HepG2 (cell line): Measurements from ENCODE around the gene FXYD4. TPM values are rescaled to one million over a fixed set of nuclear protein-coding genes. Genes with fewer than 3 reads are reported as not detected.

ENCODE experiments used
- AGO1 ChIP-seq: fragments of 200-400 bp; formaldehyde crosslinking; IDR thresholded peaks from 2 replicates; pipeline ENCODE4 v1.6.1; 2017; ENCODE audit warnings: mild to moderate bottlenecking, low read depth, low read length, moderate library complexity; ENCODE audit not compliant: poor library complexity, severe bottlenecking
- ARNT2 ChIP-seq: sonication (generic); formaldehyde crosslinking; IDR thresholded peaks from 2 replicates; pipeline ENCODE4 v1.8.0; 2022; ENCODE audit warnings: mild to moderate bottlenecking, low read depth, missing genetic modification reagents, moderate library complexity
- DPF2 ChIP-seq: sonication (generic); formaldehyde crosslinking; IDR thresholded peaks from 2 replicates; pipeline ENCODE4 v1.4.0; 2020; ENCODE audit warnings: mild to moderate bottlenecking, low read depth, missing genetic modification reagents, borderline replicate concordance
- EEA1 ChIP-seq: sonication (generic); formaldehyde crosslinking; IDR thresholded peaks from 2 replicates; pipeline ENCODE4 v1.5.1; 2020; ENCODE audit warnings: mild to moderate bottlenecking, missing genetic modification reagents, borderline replicate concordance
- FOXC1 ChIP-seq: sonication (generic); formaldehyde crosslinking; IDR thresholded peaks from 2 replicates; pipeline ENCODE4 v1.8.0; 2022; ENCODE audit warnings: mild to moderate bottlenecking, missing genetic modification reagents, borderline replicate concordance
- GABPB1 ChIP-seq: IDR thresholded peaks from 2 replicates; pipeline ENCODE4 v1.6.1; 2016; ENCODE audit warnings: mild to moderate bottlenecking, missing genetic modification reagents, moderate library complexity, missing compliant biosample characterization
- HHEX ChIP-seq: IDR thresholded peaks from 2 replicates; pipeline ENCODE4 v1.6.1; 2016; ENCODE audit warnings: control low read depth
- MEF2D ChIP-seq: sonication (generic); formaldehyde crosslinking; IDR thresholded peaks from 2 replicates; pipeline ENCODE4 v1.5.1; 2020; ENCODE audit warnings: mild to moderate bottlenecking, missing genetic modification reagents
- MEIS1 ChIP-seq: sonication (generic); formaldehyde crosslinking; IDR thresholded peaks from 2 replicates; pipeline ENCODE4 v1.9.0; 2021; ENCODE audit warnings: mild to moderate bottlenecking, missing genetic modification reagents, moderate library complexity, borderline replicate concordance
- RAD51 ChIP-seq: fragments of 450-650 bp; IDR thresholded peaks from 2 replicates; pipeline ENCODE4 v1.6.1; 2016; ENCODE audit warnings: borderline replicate concordance
- SMAD9 ChIP-seq: sonication (generic); formaldehyde crosslinking; IDR thresholded peaks from 2 replicates; pipeline ENCODE4 v1.5.1; 2020; ENCODE audit warnings: mild to moderate bottlenecking, missing genetic modification reagents
- TOPORS ChIP-seq: sonication (generic); formaldehyde crosslinking; IDR thresholded peaks from 2 replicates; pipeline ENCODE4 v1.8.0; 2023; ENCODE audit warnings: mild to moderate bottlenecking, missing genetic modification reagents
- ZFX ChIP-seq: sonication (generic); formaldehyde crosslinking; IDR thresholded peaks from 2 replicates; pipeline ENCODE4 v1.4.0; 2020; ENCODE audit warnings: mild to moderate bottlenecking, low read depth, missing genetic modification reagents, moderate library complexity
- ZMYM3 ChIP-seq: sonication (generic); formaldehyde crosslinking; IDR thresholded peaks from 2 replicates; pipeline ENCODE4 v1.5.1; 2020; ENCODE audit warnings: mild to moderate bottlenecking, missing genetic modification reagents
- ZNF337 ChIP-seq: sonication (generic); formaldehyde crosslinking; IDR thresholded peaks from 2 replicates; pipeline ENCODE4 v1.5.1; 2020; ENCODE audit warnings: missing genetic modification reagents, low read depth, mild to moderate bottlenecking, borderline replicate concordance
- ZNF75D ChIP-seq: sonication (generic); formaldehyde crosslinking; IDR thresholded peaks from 2 replicates; pipeline ENCODE4 v1.8.1; 2023; ENCODE audit warnings: missing genetic modification reagents, mild to moderate bottlenecking, borderline replicate concordance
- ZNF766 ChIP-seq: sonication (generic); formaldehyde crosslinking; IDR thresholded peaks from 2 replicates; pipeline ENCODE4 v1.5.0; 2020; ENCODE audit warnings: missing genetic modification reagents, borderline replicate concordance
- polyA plus RNA-seq, 8 experiments: library from polyadenylated mRNA; depleted of rRNA in 3 of 8; stranded (reverse) in 7 of 8; unstranded in 1 of 8; fragments of >200 nt; fragmentation: Illumina TruSeq in 4 of 8; extraction: Trizol in 4 of 8; gene quantifications; 2 replicates each; pipeline versions ENCODE4 v1.2.1 to v1.2.3, GENCODE V29; 2011 to 2016; ENCODE audit warnings: low read depth in 4 of 8, missing spikeins in 1 of 8, mixed read lengths in 1 of 8; ENCODE audit not compliant: insufficient read depth in 1 of 8
- total RNA-seq, 5 experiments: library from RNA; depleted of rRNA; stranded (reverse); fragments of >200 nt; fragmentation: Illumina TruSeq; extraction: Trizol; gene quantifications; 2 replicates each; pipeline ENCODE4 v1.2.3, GENCODE V29; 2016; ENCODE audit warnings: low read depth in 1 of 5
- TF ChIP-seq, protein P1 (sequence below): sonication (generic); formaldehyde crosslinking; IDR thresholded peaks from one replicate; pipeline ENCODE4 v1.5.1; 2020; ENCODE audit warnings: mild to moderate bottlenecking, missing genetic modification reagents; ENCODE audit errors: not compliant biosample characterization
- TF ChIP-seq, protein P2 (sequence below): sonication (generic); formaldehyde crosslinking; IDR thresholded peaks from 2 replicates; pipeline ENCODE4 v1.4.0; 2020; ENCODE audit warnings: missing genetic modification reagents

FXYD4 gene
- total and polyA plus RNA-seq, 2 of the 13 experiments (the other 11 are each of a cell fraction or from before 2014, with no cell fraction given) = not detected

DNA sequence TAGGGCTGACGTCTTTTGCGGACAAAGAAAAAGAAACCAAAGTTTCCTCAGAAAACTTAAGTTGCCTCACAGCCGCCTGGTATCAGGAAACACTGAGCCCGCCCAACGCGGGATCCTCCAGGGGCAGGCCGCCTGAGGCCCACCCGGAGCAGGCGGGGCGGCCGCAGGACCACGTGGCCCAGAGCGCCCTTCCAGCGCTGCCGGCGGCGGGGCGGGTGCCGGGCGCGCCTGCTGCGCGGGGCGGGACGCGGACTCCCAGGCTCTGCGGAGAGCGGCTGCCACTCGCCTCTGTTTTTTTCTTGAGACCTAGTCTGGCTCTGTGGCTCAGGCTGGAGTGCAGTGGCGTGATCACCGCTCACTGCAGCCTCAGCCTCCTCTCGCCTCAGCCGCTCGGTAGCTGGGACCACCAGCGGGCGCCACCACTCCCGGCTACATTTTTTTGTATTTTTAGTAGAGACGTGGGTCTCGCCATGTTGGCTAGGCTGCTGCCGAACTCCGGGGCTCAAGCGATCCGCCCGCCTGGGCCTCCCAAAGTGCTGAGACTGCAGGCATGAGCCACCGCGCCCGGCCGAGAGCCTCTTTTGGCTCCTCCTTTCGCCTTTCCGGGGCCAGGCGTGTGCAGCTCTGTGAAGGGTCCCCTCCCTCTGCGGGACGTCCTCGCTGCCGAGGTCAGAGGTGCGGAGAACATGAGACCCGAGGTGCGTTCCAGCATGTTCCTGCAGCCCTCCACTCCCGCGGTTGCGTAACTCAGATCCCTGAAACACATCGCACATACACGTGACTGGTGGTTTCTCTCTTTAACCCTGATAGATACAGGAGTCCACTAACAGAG, 49.1 kb downstream of the FXYD4 start (continued):
- TF ChIP-seq, protein P1, sequence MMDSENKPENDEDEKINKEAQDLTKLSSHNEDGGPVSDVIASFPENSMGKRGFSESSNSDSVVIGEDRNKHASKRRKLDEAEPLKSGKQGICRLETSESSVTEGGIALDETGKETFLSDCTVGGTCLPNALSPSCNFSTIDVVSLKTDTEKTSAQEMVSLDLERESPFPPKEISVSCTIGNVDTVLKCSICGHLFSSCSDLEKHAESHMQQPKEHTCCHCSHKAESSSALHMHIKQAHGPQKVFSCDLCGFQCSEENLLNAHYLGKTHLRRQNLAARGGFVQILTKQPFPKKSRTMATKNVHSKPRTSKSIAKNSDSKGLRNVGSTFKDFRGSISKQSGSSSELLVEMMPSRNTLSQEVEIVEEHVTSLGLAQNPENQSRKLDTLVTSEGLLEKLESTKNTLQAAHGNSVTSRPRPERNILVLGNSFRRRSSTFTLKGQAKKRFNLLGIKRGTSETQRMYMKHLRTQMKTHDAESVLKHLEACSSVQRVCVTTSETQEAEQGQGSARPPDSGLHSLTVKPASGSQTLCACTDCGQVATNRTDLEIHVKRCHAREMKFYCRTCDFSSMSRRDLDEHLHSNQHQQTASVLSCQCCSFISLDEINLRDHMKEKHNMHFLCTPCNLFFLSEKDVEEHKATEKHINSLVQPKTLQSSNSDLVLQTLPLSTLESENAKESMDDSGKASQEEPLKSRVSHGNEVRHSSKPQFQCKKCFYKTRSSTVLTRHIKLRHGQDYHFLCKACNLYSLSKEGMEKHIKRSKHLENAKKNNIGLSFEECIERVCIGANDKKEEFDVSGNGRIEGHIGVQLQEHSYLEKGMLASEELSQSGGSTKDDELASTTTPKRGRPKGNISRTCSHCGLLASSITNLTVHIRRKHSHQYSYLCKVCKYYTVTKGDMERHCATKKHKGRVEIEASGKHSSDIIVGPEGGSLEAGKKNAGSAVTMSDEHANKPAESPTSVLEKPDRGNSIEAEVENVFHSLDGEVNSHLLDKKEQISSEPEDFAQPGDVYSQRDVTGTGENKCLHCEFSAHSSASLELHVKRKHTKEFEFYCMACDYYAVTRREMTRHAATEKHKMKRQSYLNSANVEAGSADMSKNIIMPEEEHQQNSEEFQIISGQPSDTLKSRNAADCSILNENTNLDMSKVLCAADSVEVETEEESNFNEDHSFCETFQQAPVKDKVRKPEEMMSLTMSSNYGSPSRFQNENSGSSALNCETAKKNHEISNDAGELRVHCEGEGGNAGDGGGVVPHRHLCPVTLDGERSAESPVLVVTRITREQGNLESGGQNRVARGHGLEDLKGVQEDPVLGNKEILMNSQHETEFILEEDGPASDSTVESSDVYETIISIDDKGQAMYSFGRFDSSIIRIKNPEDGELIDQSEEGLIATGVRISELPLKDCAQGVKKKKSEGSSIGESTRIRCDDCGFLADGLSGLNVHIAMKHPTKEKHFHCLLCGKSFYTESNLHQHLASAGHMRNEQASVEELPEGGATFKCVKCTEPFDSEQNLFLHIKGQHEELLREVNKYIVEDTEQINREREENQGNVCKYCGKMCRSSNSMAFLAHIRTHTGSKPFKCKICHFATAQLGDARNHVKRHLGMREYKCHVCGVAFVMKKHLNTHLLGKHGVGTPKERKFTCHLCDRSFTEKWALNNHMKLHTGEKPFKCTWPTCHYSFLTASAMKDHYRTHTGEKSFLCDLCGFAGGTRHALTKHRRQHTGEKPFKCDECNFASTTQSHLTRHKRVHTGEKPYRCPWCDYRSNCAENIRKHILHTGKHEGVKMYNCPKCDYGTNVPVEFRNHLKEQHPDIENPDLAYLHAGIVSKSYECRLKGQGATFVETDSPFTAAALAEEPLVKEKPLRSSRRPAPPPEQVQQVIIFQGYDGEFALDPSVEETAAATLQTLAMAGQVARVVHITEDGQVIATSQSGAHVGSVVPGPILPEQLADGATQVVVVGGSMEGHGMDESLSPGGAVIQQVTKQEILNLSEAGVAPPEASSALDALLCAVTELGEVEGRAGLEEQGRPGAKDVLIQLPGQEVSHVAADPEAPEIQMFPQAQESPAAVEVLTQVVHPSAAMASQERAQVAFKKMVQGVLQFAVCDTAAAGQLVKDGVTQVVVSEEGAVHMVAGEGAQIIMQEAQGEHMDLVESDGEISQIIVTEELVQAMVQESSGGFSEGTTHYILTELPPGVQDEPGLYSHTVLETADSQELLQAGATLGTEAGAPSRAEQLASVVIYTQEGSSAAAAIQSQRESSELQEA (CRISPR knock-in tag) = peak; percentile 88
- peak; percentile 96 for TF ChIP-seq ZMYM3
- TF ChIP-seq SMAD9 (CRISPR knock-in tag) = peak; percentile 97; the same call in 1 of the 2 replicates
- peak; percentile 54; the same call in 1 of the 2 replicates for TF ChIP-seq DPF2 (CRISPR knock-in tag)
- peak; percentile 96; the same call in 1 of the 2 replicates for TF ChIP-seq ZNF337 (CRISPR knock-in tag)
- no peak; the same call in none of the 2 replicates for TF ChIP-seq ZNF766 (CRISPR knock-in tag)
- peak; percentile 94 for TF ChIP-seq MEF2D (CRISPR knock-in tag)
- TF ChIP-seq TOPORS (CRISPR knock-in tag) = peak; percentile 96
- TF ChIP-seq, protein P2, sequence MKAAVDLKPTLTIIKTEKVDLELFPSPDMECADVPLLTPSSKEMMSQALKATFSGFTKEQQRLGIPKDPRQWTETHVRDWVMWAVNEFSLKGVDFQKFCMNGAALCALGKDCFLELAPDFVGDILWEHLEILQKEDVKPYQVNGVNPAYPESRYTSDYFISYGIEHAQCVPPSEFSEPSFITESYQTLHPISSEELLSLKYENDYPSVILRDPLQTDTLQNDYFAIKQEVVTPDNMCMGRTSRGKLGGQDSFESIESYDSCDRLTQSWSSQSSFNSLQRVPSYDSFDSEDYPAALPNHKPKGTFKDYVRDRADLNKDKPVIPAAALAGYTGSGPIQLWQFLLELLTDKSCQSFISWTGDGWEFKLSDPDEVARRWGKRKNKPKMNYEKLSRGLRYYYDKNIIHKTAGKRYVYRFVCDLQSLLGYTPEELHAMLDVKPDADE (CRISPR knock-in tag) = peak; percentile 87; the same call in 1 of the 2 replicates
- peak; percentile 38; the same call in 1 of the 2 replicates for TF ChIP-seq RAD51
- peak; percentile 89 for TF ChIP-seq ZFX (CRISPR knock-in tag)
- TF ChIP-seq HHEX (CRISPR knock-in tag) = no peak
- peak; percentile 75; the same call in 1 of the 2 replicates for TF ChIP-seq EEA1
- TF ChIP-seq FOXC1 = peak; percentile 100
- TF ChIP-seq MEIS1 = peak; percentile 74; the same call in 1 of the 2 replicates
- TF ChIP-seq ZNF75D (CRISPR knock-in tag) = no peak
- no peak for TF ChIP-seq AGO1
- TF ChIP-seq ARNT2 (CRISPR knock-in tag) = peak; percentile 98
- peak; percentile 90 for TF ChIP-seq GABPB1 (CRISPR knock-in tag)
